PC-3 (cell line): Measurements from ENCODE around the gene WDFY1. TPM values are rescaled to one million over a fixed set of nuclear protein-coding genes. Genes with fewer than 3 reads are reported as not detected.
A peak's percentile ranks its signal among the peaks of the same experiment; 100 is the strongest.
"Not testable (repeated sequence)": the region's sequence is repeated elsewhere in the genome, so short reads cannot be mapped to it uniquely, and the experiment has no call there.

Experiments
- ATAC-seq: fragments of 200-7000 bp; cut with Tn5 transposase; 2 replicates; pipeline ENCODE4 v1.9.1; 2020; ENCODE audit warnings: mild to moderate bottlenecking, moderate library complexity
- BruUV-seq: library from RNA; stranded (reverse); fragments of 400-500 nt; replicated peaks from 2 replicates; lab custom pipeline; 2021; lab: Mats Ljungman, UMichigan
- CTCF ChIA-PET: fragments of 300-600 bp; sonication (Branson Sonifier 250); formaldehyde crosslinking; loops from one replicate; lab custom pipeline; 2022; ENCODE audit warnings: antibody characterized with exemption; lab: Charles Lee
- POLR2A ChIA-PET: fragments of 300-600 bp; sonication (Branson Sonifier 250); formaldehyde crosslinking; loops from one replicate; lab custom pipeline; 2022; ENCODE audit warnings: antibody characterized with exemption; ENCODE audit not compliant: unreplicated experiment; lab: Charles Lee
- DNase-seq: peaks from one replicate; pipeline ENCODE4 v3.0.0-alpha.2; 2015
- H2AFZ ChIP-seq: fragments of 300-600 bp; sonication (generic); 2 replicates; pipeline ENCODE4 v1.6.0; 2016; ENCODE audit warnings: antibody characterized with exemption, low read length
- H3F3A ChIP-seq: fragments of 300-600 bp; sonication (generic); one replicate; pipeline ENCODE4 v1.6.0; 2017; ENCODE audit warnings: antibody characterized with exemption, low read length, control low read depth, mild to moderate bottlenecking; ENCODE audit not compliant: unreplicated experiment
- H3K27ac ChIP-seq: fragments of 300-600 bp; sonication (generic); 2 replicates; pipeline ENCODE4 v1.5.1; 2016; ENCODE audit warnings: mild to moderate bottlenecking, low read length
- H3K27me3 ChIP-seq: fragments of 300-600 bp; sonication (generic); 2 replicates; pipeline ENCODE4 v1.6.1; 2016; ENCODE audit warnings: low read length, mixed read lengths
- H3K36me3 ChIP-seq: fragments of 300-600 bp; sonication (generic); 2 replicates; pipeline ENCODE4 v1.6.1; 2016; ENCODE audit warnings: low read depth, mixed run types, low read length, mixed read lengths
- H3K4me1 ChIP-seq: fragments of 300-600 bp; sonication (generic); 2 replicates; pipeline ENCODE4 v1.5.1; 2016; ENCODE audit warnings: low read length; ENCODE audit not compliant: insufficient read depth
- H3K4me2 ChIP-seq: fragments of 300-600 bp; sonication (generic); 2 replicates; pipeline ENCODE4 v1.6.0; 2016; ENCODE audit warnings: low read length
- H3K4me3 ChIP-seq: fragments of 300-600 bp; sonication (generic); 2 replicates; pipeline ENCODE4 v1.5.1; 2016; ENCODE audit warnings: mild to moderate bottlenecking, low read length, mixed read lengths
- H3K79me2 ChIP-seq: fragments of 300-600 bp; sonication (generic); 2 replicates; pipeline ENCODE4 v1.6.1; 2017; ENCODE audit warnings: low read length, mixed read lengths
- H3K9ac ChIP-seq: fragments of 300-600 bp; sonication (generic); 2 replicates; pipeline ENCODE4 v1.6.0; 2016; ENCODE audit warnings: mild to moderate bottlenecking, low read length
- H3K9me2 ChIP-seq: fragments of 300-600 bp; sonication (generic); replicated peaks from 2 replicates; pipeline ENCODE4 v1.6.1; 2016; ENCODE audit warnings: mixed run types, low read length, mixed read lengths
- H3K9me3 ChIP-seq: fragments of 300-600 bp; sonication (generic); 2 replicates; pipeline ENCODE4 v1.6.1; 2016; ENCODE audit warnings: low read length, mixed read lengths
- H4K20me1 ChIP-seq: fragments of 300-600 bp; sonication (generic); 2 replicates; pipeline ENCODE4 v1.6.1; 2016; ENCODE audit warnings: low read length, mixed read lengths
- EZH2 ChIP-seq: fragments of 300-600 bp; sonication (generic); IDR thresholded peaks from one replicate; pipeline ENCODE4 v1.6.1; 2017; ENCODE audit warnings: antibody characterized with exemption, mild to moderate bottlenecking, low read length; ENCODE audit not compliant: unreplicated experiment
- EZH2phosphoT487 ChIP-seq: fragments of 300-600 bp; sonication (generic); IDR thresholded peaks from 2 replicates; pipeline ENCODE4 v1.6.1; 2018; ENCODE audit warnings: mild to moderate bottlenecking, antibody characterized with exemption, low read length, borderline replicate concordance
- intact Hi-C: fragments of 100-400 bp; cut with micrococcal nuclease; formaldehyde crosslinking; loops from 2 replicates; pipeline ENCODE4 v1.9.0; 2023
- total RNA-seq: library from RNA; depleted of rRNA; stranded (reverse); fragments of >200 nt; gene quantifications from 2 replicates; pipeline ENCODE4 v1.2.3, GENCODE V29; 2014
- TF ChIP-seq, protein P1 (sequence below): fragments of 300-600 bp; sonication (generic); conservative IDR thresholded peaks from 2 replicates; pipeline ENCODE4 v1.5.1; 2017; ENCODE audit warnings: antibody characterized with exemption, low read depth, mild to moderate bottlenecking, low read length

Gene WDFY1
- total RNA-seq, 1 experiment from 2014 or later, result 47.7 TPM

DNA sequence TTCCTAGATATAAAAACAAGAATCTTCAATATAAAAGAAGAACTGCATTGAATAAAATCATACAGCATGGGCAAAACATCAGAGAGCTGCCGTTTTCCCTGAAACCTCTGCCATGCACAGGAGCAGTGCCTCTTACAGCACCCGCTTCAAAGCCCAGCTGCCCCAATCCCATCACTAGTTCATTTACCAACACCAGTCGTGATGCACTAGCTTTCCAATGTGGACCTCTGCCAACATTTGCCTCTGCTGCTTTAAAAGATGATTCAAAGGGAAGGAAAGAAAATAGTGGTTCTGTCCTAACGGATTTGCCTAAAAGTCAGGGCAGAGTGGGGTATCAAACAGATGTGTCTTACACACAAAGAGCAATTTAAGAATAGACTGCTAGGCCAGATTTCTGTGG lies 64.3 kb downstream of the WDFY1 start:
- ChIA-PET POLR2A (no interaction called here), CTCF (no interaction called here)
- no peaks in the 10 kb centered on the region for H3K79me2 ChIP-seq
- no peak for ATAC-seq
- no peaks in the 10 kb centered on the region for H3K9me3 ChIP-seq
- H3K4me3 ChIP-seq, result no peak overlapping the region
- no TSS peak for BruUV-seq
- H4K20me1 ChIP-seq, result no peaks in the 10 kb centered on the region
- no peak for DNase-seq
- H3K4me2 ChIP-seq, result no peak overlapping the region
- no peak overlapping the region for H2AFZ ChIP-seq
- TF ChIP-seq EZH2 (no peak), EZH2phosphoT487 (no peak)
- TF ChIP-seq, protein P1, sequence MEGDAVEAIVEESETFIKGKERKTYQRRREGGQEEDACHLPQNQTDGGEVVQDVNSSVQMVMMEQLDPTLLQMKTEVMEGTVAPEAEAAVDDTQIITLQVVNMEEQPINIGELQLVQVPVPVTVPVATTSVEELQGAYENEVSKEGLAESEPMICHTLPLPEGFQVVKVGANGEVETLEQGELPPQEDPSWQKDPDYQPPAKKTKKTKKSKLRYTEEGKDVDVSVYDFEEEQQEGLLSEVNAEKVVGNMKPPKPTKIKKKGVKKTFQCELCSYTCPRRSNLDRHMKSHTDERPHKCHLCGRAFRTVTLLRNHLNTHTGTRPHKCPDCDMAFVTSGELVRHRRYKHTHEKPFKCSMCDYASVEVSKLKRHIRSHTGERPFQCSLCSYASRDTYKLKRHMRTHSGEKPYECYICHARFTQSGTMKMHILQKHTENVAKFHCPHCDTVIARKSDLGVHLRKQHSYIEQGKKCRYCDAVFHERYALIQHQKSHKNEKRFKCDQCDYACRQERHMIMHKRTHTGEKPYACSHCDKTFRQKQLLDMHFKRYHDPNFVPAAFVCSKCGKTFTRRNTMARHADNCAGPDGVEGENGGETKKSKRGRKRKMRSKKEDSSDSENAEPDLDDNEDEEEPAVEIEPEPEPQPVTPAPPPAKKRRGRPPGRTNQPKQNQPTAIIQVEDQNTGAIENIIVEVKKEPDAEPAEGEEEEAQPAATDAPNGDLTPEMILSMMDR, result no peak
- intact Hi-C loops, result no loop called here
- H3K27ac ChIP-seq, result no peak overlapping the region
- H3F3A ChIP-seq, result no peaks in the 10 kb centered on the region
- peaks cover 26% of the 10 kb centered on the region for H3K36me3 ChIP-seq
- no peaks in the 10 kb centered on the region for H3K4me1 ChIP-seq
- H3K27me3 ChIP-seq, result no peaks in the 10 kb centered on the region
- no peaks in the 10 kb centered on the region for H3K9me2 ChIP-seq
- H3K9ac ChIP-seq, result no peak overlapping the region

DNA sequence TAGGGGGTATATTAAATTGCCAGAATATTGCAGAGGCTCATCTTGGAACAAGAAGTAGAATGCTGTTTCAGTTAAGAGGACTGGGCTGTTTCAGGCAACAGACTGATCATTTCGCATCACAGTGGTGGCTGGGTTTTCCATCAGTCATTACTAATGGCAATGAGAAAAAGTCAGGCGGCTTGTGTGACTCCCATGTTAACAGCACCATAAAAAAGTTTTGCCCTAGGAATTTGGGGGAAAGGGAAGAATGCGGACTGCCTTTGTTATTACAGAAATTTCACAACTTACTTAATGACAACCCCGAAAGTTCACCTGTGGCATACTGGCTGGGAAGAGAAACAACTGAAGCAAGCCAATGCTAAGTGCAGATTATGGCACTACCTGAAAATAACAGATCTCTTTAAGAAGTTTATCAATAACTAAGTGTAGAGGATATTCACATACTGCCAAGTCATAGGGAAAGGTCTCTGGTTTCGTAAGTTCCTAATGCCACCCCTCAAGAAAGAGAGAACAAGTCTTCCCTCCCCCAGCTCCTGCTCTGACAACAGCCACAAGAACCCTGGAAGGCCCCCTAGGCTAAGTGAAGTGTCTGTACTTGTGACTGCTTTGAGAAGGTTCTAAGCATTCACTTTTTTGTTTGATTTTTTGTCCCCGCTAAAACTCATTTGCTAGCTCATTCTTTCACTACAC lies 67.3 kb downstream of the WDFY1 start:
- Histone ChIP-seq H3K4me3 (no peak overlapping the region), H3K9ac (no peak overlapping the region), H3F3A (no peaks in the 10 kb centered on the region), H4K20me1 (no peaks in the 10 kb centered on the region), H3K4me1 (no peaks in the 10 kb centered on the region), H3K9me2 (no peaks in the 10 kb centered on the region), H3K27me3 (no peaks in the 10 kb centered on the region), H3K79me2 (no peaks in the 10 kb centered on the region), H3K4me2 (no peak overlapping the region), H3K36me3 (peaks cover 33% of the 10 kb centered on the region), H3K27ac (no peak overlapping the region), H2AFZ (no peak overlapping the region), H3K9me3 (no peaks in the 10 kb centered on the region)
- no peak for DNase-seq
- TF ChIP-seq EZH2phosphoT487 (no peak), EZH2 (no peak)
- TF ChIP-seq, protein P1, result no peak
- ChIA-PET POLR2A (no interaction called here), CTCF (interaction anchor here (0.6 kb wide), 1 partner anchor 115 kb away, joined by 3 read pairs; no protein-coding TSS in a partner anchor)
- intact Hi-C loops, result no loop called here
- ATAC-seq, result no peak
- BruUV-seq, result TSS peak; percentile 23

DNA sequence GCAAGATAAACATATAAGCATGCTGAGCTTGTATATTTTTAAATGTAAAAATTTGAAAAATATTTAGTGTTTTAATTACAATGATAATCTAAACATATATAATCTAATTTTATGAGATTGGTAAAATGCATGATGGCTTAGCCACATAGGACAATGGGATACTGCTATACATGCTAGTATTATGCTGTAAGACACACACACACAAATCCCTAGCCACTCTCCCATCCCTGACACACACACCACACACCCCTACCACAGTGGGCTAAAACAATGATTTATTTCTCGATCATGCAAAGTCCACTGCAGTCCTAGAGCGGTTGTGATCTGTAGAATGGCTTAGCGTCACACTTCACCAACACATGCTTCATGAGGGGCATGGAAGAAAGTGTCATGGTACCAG lies 71.5 kb downstream of the WDFY1 start:
- no TSS peak for BruUV-seq
- no peak overlapping the region for H3K4me2 ChIP-seq
- H4K20me1 ChIP-seq, result no peaks in the 10 kb centered on the region
- no peak overlapping the region for H3K27ac ChIP-seq
- intact Hi-C loops, result no loop called here
- H2AFZ ChIP-seq, result no peak overlapping the region
- ChIA-PET CTCF (no interaction called here), POLR2A (no interaction called here)
- H3K4me1 ChIP-seq, result no peaks in the 10 kb centered on the region
- H3K36me3 ChIP-seq, result peaks cover 22% of the 10 kb centered on the region
- H3K79me2 ChIP-seq, result no peaks in the 10 kb centered on the region
- H3K9me3 ChIP-seq, result no peaks in the 10 kb centered on the region
- H3K9ac ChIP-seq, result no peak overlapping the region
- no peaks in the 10 kb centered on the region for H3F3A ChIP-seq
- no peaks in the 10 kb centered on the region for H3K9me2 ChIP-seq
- ATAC-seq (no peak), DNase-seq (no peak)
- H3K27me3 ChIP-seq, result no peaks in the 10 kb centered on the region
- no peak overlapping the region for H3K4me3 ChIP-seq
- TF ChIP-seq EZH2 (no peak), EZH2phosphoT487 (no peak)
- TF ChIP-seq, protein P1, result no peak

DNA sequence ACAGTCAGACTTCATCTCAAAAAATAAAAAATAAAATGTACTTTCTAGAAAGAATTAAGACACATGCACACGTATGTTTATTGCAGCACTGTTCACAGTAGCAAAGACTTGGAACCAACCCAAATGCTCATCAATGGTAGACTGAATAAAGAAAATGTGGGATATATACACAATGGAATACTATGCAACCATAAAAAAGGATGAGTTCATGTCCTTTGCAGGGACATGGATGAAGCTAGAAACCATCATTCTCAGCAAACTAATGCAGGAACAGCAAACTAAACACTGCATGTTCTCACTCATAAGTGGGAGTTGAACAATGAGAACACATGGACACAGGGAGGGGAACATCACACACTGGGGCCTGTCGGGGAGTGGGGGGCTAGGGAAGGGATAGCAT lies 72.4 kb downstream of the WDFY1 start:
- H3K4me1 ChIP-seq, H3K27me3 ChIP-seq, H3K4me3 ChIP-seq, H3K9me2 ChIP-seq, DNase-seq, ATAC-seq, H2AFZ ChIP-seq, H3K9me3 ChIP-seq, H3K4me2 ChIP-seq, CTCF ChIA-PET, intact Hi-C loops, BruUV-seq, H3K79me2 ChIP-seq, H3K9ac ChIP-seq, H3K27ac ChIP-seq, H4K20me1 ChIP-seq, H3F3A ChIP-seq, POLR2A ChIA-PET: not testable (repeated sequence)
- H3K36me3 ChIP-seq, result peaks cover 18% of the 10 kb centered on the region
